Measurements from ENCODE around the gene LSMEM2. TPM values are rescaled to one million over a fixed set of nuclear protein-coding genes. Genes with fewer than 3 reads are reported as not detected.
A peak's percentile ranks its signal among the peaks of the same experiment; 100 is the strongest.

The LSMEM2 gene
- total RNA-seq, 1 donor from 2014 or later = not detected

GRCh38 chr3:50266836-50267235 lies 12.1 kb upstream of the LSMEM2 start:
- Histone ChIP-seq H3K36me3 (no peaks in the 10 kb centered on the region), H3K27me3 (no peaks in the 10 kb centered on the region), H3K27ac (peak overlapping the region; percentile 98), H3K4me3 (peak overlapping the region; percentile 37 to 46), H3K9me3 (no peaks in the 10 kb centered on the region), H3K4me1 (peaks cover 86% of the 10 kb centered on the region)
- no peak for TF ChIP-seq CTCF (IDR thresholded peaks at IDR 0.05)
- no peak for TF ChIP-seq POLR2A (IDR thresholded peaks at IDR 0.05)
- no peak for TF ChIP-seq POLR2AphosphoS5 (IDR thresholded peaks at IDR 0.05; ENCODE audit: insufficient read depth in 1 of 2, low read depth in 1 of 2)
- no peak for DNase-seq (ENCODE audit: extremely low spot score in 2 of 2)
- intact Hi-C loops (cut with DNase I) = no loop called here

- H3K36me3 ChIP-seq = no peaks in the 10 kb centered on the region
- H3K4me1 ChIP-seq = peaks cover 90% of the 10 kb centered on the region
- DNase-seq (ENCODE audit: extremely low spot score in 2 of 2) = no peak
- H3K27me3 ChIP-seq = no peaks in the 10 kb centered on the region
- peak overlapping the region; percentile 37 to 46 for H3K4me3 ChIP-seq
- intact Hi-C loops (cut with DNase I) = no loop called here
- H3K27ac ChIP-seq = peak overlapping the region; percentile 98
- no peak for TF ChIP-seq CTCF (IDR thresholded peaks at IDR 0.05)
- TF ChIP-seq POLR2AphosphoS5 (IDR thresholded peaks at IDR 0.05; ENCODE audit: insufficient read depth in 1 of 2, low read depth in 1 of 2) = peak; percentile 45 to 83
- no peaks in the 10 kb centered on the region for H3K9me3 ChIP-seq
These were observed 11.5 kb upstream of the LSMEM2 start for GRCh38 chr3:50267280-50267913.

- intact Hi-C loops (cut with DNase I) = no loop called here
- Histone ChIP-seq H3K4me3 (peak overlapping the region; percentile 37 to 46), H3K36me3 (no peaks in the 10 kb centered on the region), H3K27me3 (no peaks in the 10 kb centered on the region), H3K4me1 (peaks cover 98% of the 10 kb centered on the region), H3K27ac (peak overlapping the region; percentile 98), H3K9me3 (no peaks in the 10 kb centered on the region)
- DNase-seq (ENCODE audit: extremely low spot score in 2 of 2) = no peak
- TF ChIP-seq POLR2A (IDR thresholded peaks at IDR 0.05) (no peak), POLR2AphosphoS5 (IDR thresholded peaks at IDR 0.05; ENCODE audit: insufficient read depth in 1 of 2, low read depth in 1 of 2) (no peak), CTCF (IDR thresholded peaks at IDR 0.05) (no peak)
These were observed 10.6 kb upstream of the LSMEM2 start for GRCh38 chr3:50268276-50268675.

GRCh38 chr3:50268703-50269451 lies 10.0 kb upstream of the LSMEM2 start, which contains the start of gene SEMA3B:
Gene SEMA3B, plus strand, starts transcription at chr3:50269147. Its CDS starts 94 bp downstream, at chr3:50269241.
- TF ChIP-seq POLR2A (IDR thresholded peaks at IDR 0.05) (peak in 1 of 2 donors; percentile 31), POLR2AphosphoS5 (IDR thresholded peaks at IDR 0.05; ENCODE audit: insufficient read depth in 1 of 2, low read depth in 1 of 2) (peak in 1 of 2 donors; percentile 70), CTCF (IDR thresholded peaks at IDR 0.05) (no peak)
- no peaks in the 10 kb centered on the region for H3K9me3 ChIP-seq
- DNase-seq (ENCODE audit: extremely low spot score in 2 of 2) = no peak
- peak within 1 kb of the TSS; percentile 37 to 46 for H3K4me3 ChIP-seq
- H3K4me1 ChIP-seq = peaks cover 99% of the 10 kb centered on the region
- no peaks in the 10 kb centered on the region for H3K27me3 ChIP-seq
- no peaks in the 10 kb centered on the region for H3K36me3 ChIP-seq
- intact Hi-C loops (cut with DNase I) = no loop called here
- H3K27ac ChIP-seq = peak within 1 kb of the TSS; percentile 98

GRCh38 chr3:50269460-50269859 lies 9.4 kb upstream of the LSMEM2 start:
- H3K27me3 ChIP-seq = no peaks in the 10 kb centered on the region
- DNase-seq (ENCODE audit: extremely low spot score in 2 of 2) = no peak
- TF ChIP-seq POLR2A (IDR thresholded peaks at IDR 0.05) (no peak), POLR2AphosphoS5 (IDR thresholded peaks at IDR 0.05; ENCODE audit: insufficient read depth in 1 of 2, low read depth in 1 of 2) (no peak), CTCF (IDR thresholded peaks at IDR 0.05) (no peak)
- no peaks in the 10 kb centered on the region for H3K36me3 ChIP-seq
- H3K4me3 ChIP-seq = peak overlapping the region; percentile 37 to 40
- intact Hi-C loops (cut with DNase I) = no loop called here
- H3K4me1 ChIP-seq = peaks cover 99% of the 10 kb centered on the region
- H3K27ac ChIP-seq = peak overlapping the region; percentile 98
- no peaks in the 10 kb centered on the region for H3K9me3 ChIP-seq

Measured in vagina (tissue), 2 donors.